Astrocyte (in vitro differentiated cells and primary cell): ENCODE measurements around the gene ACP5.

Experiments
- CTCF ChIP-seq: IDR thresholded peaks from 2 replicates; pipeline ENCODE4 v1.5.1; 2011; ENCODE audit warnings: low read depth, mild to moderate bottlenecking, inconsistent platforms, low read length, moderate library complexity; ENCODE audit not compliant: insufficient read depth
- EZH2 ChIP-seq: IDR thresholded peaks from 2 replicates; pipeline ENCODE4 v1.6.1; 2012; ENCODE audit warnings: mild to moderate bottlenecking, low read length, inconsistent platforms; ENCODE audit not compliant: insufficient read depth

- TF ChIP-seq CTCF: no peak
- no peak for TF ChIP-seq EZH2
Observed at GRCh38 chr19:11563532-11563931, 13.9 kb downstream of the ACP5 start.
